ENCODE data around the gene B3GALNT1. TPM values are rescaled to one million over a fixed set of nuclear protein-coding genes. Genes with fewer than 3 reads are reported as not detected.

The B3GALNT1 gene
- total RNA-seq, 1 experiment from 2014 or later = 6.4 TPM

Other genes starting within 250 kb of the B3GALNT1 start
- 43.2 and 53.2 TPM in 2 replicates for gene NMD3, start 116.0 kb upstream of the B3GALNT1 start, total RNA-seq (2014; rRNA removed)